NCI-H526 (cell line): Measurements from ENCODE around the gene HRH3.
A peak's percentile ranks its signal among the peaks of the same experiment; 100 is the strongest.

ENCODE experiments used
- DNase-seq, 2 experiments: peaks; one replicate each; lab custom pipeline; 2025; lab: John Stamatoyannopoulos, UW

HRH3 gene

GRCh38 chr20:62243906-62244515 lies 23.9 kb upstream of the HRH3 start:
- DNase-seq: no peak

DNA sequence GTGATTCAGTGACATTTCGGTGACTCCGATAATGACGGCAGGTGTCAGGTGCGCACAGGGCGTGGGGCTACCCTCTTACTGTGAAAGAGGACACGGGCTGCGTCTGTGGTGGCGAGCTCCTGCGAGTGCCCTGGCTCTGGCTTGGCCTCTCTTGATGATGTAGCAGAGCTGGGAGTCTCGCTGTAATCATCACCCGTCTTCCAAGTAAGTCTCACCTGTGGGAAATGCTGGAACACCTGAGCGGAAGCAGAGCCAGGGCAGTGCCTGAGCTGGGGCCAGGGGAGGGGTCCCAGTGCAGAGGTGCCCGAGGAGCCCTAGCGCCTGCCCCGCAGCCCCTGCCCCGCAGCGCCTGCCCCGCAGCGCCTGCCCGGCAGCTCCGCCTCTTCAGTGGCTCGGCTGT lies 23.0 kb upstream of the HRH3 start:
- no peak for DNase-seq

- no peak for DNase-seq
Measured at GRCh38 chr20:62242176-62242575, 22.1 kb upstream of the HRH3 start.

GRCh38 chr20:62241506-62241905 lies 21.4 kb upstream of the HRH3 start:
- no peak for DNase-seq

GRCh38 chr20:62240020-62240685 lies 20.1 kb upstream of the HRH3 start:
- DNase-seq: no peak

GRCh38 chr20:62239278-62239879 lies 19.3 kb upstream of the HRH3 start:
- DNase-seq: no peak

DNA sequence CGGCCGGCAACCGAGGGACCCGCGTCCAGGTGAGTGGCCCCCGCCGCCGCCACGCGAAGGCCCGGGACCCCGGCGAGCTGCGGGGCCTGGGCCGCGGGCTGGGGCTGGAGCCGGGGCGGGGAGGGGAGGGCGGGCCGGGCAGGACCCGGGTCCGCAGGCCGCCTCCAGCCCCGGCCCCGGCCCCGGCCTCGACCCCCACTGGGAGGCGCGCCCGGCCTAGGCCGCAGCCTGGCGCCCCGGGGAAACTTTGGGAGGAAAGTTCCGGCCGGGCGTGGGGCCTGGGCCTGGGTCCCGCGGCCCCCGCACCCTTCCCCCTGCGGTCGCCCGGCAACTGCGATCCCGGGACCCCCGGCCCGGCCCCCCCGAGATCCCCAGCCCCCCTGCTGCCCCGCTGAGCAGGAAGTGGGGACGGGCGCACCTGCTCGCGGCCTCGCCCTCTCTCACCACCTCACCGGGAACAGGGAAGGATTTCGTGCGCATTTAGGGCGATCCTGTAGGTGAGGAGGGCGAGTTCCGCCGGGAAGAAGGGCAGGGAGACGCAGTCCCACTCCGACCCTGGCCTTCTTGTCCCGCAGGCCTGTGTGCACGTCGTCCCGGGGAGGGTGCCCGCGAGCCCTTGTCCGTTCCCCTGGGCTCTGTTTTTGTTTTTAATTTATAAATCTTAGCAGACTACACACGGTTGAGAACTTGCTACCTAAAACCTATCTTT lies 18.6 kb upstream of the HRH3 start:
- peak in 1 of 2 experiments; percentile 53 for DNase-seq

DNA sequence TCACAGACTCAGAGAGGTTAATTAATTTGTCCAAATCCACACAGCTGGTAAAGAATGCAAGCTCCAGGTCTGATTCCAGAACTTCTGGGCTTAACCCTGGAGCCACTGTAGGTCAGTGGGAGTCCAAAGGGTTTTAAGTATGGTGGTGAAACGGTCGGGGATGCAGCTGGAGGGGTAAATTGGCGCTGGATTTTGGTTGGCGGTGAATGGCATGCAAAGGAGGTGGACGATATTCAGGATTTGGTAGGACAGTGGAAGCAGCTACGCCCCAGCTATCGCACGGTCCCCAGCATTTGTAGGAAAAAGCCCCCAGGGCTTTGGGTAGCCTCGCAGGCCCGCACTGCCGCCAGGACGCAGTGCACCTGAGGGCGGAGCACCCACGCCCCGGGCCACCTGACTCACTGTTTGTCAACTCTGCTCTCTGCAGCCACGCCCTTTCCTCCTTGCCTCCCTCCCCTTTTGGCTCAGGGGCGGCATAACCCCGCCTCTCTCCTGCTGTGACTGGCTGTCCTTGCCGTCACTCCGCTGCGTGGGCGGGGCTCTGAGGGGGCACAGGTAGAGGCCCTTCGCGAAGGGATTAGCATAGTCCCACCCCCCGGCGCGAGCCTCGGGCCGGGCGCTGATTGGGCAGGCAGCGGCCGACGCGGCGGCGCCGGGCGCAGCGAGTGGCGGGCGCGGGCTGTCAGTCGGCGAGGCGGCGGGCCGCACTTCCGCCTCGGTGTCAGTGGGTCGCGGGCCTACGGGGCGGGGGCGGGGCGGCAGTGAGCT lies 17.9 kb upstream of the HRH3 start, which contains the start of gene OSBPL2:
Gene OSBPL2, plus strand, starts transcription at position 721 of the 768 bp plus-strand sequence. CDS start 17,664 bp downstream, outside the sequence.
- DNase-seq: peak; percentile 97 to 100

- DNase-seq: no peak
Measured at GRCh38 chr20:62237514-62237800, 17.4 kb upstream of the HRH3 start.

GRCh38 chr20:62236766-62237513 lies 16.9 kb upstream of the HRH3 start:
- no peak for DNase-seq

- DNase-seq: no peak
Measured at GRCh38 chr20:62236200-62236599, 16.1 kb upstream of the HRH3 start.

GRCh38 chr20:62235777-62236157 lies 15.7 kb upstream of the HRH3 start:
- no peak for DNase-seq

GRCh38 chr20:62235001-62235776 lies 15.1 kb upstream of the HRH3 start:
- no peak for DNase-seq

GRCh38 chr20:62234339-62234738 lies 14.3 kb upstream of the HRH3 start:
- DNase-seq: no peak

GRCh38 chr20:62233684-62234083 lies 13.6 kb upstream of the HRH3 start:
- no peak for DNase-seq

DNA sequence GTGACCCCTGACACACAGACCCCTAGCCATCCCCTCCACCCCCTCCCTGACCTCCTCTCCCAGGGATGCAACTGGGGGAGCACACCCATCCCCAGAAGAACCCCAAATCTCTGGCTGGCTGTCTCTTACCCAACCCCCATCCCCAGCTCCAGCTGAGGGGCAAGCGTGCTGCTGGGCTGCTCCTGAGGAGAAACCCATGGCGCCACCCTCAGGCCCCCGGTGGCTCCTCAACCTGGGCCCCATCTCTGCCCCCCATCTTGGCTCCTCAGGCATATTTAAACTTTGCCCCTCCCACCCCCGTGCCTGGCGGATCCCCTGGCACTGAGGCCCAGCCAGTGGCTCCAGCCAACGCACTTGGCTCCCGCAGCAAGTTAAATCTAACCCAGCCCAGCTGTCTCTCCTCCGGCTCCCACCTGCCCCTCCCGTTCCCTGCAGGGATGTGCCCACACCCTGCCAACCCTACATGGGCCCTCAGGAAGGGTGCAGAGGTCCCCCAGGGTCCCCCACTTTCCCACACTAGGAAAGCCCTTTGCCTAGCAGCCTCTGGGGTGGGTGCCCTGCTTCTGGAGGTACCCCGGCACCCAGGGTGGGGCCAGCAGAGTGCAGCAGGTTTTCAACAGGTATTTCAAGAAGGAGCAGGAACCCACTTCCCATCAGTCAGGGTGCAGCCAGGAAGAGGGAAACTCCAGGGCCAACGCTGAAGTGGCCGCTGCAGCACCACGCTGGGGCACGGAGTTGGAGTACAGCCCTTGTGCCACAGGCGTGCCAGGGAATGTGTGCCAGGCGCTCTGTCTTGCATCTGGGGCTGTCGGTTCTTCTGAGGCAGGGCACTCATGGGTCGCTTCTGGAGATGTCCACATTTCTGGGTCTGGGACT lies 12.9 kb upstream of the HRH3 start:
- DNase-seq: no peak

- no peak for DNase-seq
Measured at GRCh38 chr20:62232194-62232593, 12.1 kb upstream of the HRH3 start.

GRCh38 chr20:62231292-62231691 lies 11.2 kb upstream of the HRH3 start:
- DNase-seq: no peak

- no peak for DNase-seq
Measured at GRCh38 chr20:62230696-62231095, 10.6 kb upstream of the HRH3 start.

DNA sequence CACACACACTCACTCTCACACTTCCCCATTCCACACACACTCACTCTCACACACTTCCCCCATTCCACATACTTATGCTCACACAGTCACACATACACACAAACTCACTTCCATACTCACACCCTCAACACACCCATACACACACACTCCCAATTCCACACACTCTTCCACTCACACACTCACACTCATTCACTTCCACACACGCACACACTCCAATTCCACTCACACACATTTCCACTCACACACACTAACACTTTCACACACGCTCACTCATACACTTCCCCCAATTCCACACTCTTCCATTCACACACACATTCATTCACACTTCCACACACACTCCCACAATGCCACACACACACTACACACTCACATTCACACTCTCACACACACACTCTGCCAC lies 10.2 kb upstream of the HRH3 start:
- no peak for DNase-seq
